Hematopoietic multipotent progenitor cell treated with erythropoietin and hydrocortisone succinate and interleukin-3 and kit ligand, for 8 days (in vitro differentiated cells): ENCODE measurements around the gene STPG1.

Experiments
- DNase-seq: peaks from one replicate; pipeline ENCODE4 v3.0.0-alpha.2; 2015

The STPG1 gene

DNA sequence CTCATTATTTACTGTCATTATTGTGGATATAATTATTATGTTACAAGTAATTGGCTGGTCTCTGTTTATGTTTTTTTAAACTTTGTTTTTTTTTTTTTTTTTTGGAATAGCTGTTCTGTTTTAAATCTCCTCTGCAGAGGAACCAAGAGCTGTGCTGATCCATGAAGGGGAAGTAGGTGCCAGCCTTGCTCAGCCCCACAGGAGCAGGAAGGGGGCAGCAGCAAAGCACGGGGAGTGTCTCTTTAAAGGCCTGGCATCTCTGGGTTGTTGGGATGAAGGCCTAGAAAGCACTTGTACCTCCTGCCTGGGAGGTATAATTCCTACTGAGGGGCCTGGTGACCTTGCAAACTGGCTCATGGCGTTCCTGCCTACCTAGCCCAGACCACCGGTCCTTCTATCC lies 96.9 kb downstream of the STPG1 start:
- no peak for DNase-seq

DNA sequence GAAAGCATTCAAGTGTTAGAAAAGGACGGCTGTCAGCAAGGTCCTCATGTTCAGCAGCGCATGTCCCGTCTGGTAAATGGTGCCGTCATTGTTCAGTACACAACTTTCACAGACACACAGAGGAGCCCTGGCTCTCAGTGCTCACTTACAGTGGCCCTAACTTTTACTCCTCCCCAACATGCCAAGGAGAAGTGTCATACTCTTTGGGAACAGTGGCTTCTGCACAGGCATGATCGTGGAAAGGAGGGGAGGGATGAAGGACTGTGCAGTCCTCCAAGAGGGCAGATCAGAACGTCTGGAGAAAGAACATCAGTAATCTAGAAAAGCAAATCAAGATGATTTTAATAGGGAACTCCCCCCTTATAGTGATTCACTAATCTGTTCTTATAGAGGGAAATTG lies 98.2 kb downstream of the STPG1 start:
- DNase-seq: no peak

DNA sequence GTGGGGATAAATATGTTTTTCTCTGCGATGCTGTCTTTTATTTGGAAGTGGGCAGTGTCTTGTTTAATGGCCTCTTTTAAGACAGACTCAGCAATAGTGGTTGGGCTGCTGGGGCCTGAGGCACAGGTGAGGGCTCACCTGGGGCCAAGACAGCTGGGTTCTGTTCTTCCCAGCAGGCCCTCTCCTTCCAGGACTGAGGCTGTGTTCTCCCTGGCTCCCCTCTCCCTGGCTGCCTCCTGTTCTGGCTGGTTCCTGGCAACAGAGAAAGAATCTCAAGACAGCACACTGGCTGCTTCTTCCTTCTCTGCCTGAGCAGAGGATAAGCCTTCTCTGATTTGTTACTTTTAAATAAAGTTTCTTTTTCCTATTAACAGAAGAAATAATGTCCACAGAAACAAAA lies 101.8 kb downstream of the STPG1 start:
- DNase-seq: no peak

DNA sequence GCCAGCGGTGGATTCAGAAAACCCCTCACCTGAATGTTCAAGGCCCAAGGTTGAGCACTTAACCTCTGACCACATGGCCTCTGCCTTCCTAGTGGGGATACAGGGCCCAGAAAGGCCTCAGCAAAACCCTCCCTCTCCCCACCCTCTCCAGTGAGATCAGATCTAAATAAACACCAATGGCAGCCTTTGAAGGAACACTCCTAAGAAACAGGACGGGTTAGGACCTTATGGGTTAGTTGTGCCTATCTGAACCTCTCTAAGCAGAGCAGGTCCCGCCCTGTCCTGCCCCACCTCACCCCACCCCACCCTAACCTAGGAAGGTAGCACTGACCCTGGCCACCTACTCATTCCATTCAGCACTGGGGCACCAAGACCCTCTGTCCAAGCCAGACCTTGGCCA lies 102.3 kb downstream of the STPG1 start:
- no peak for DNase-seq

DNA sequence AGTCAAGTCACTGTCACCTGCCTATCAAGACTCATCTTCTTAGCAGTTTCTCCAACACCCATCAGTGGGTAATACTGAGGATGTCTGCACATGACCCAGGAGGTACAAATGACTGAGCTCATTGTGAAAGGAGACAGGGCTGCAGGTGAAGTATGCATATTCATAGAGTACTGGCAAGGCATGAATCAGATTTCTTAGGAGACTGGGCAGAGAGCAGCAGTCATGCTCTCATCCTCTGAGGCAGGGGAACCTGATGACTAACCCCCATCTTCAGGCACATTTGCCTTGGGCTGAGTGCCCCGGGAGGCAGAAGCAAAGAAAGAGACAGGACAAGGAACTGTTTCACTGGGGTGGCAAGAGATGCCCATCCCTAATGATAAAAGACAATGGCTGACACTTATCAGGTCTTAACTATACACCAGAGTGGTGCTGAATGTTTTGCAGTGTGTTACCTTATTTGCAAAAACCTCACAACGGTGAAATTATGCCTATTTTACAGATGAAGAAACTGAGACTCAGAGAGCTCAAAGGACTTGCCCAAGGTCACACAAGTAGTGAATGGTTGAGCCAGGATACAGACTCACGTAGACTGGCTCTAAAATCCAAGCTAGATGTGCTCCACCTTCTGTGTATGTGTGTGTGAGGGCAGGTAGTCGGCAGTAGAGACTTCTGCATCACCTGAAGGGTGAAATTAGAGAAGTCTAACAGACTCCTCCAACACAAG lies 103.7 kb downstream of the STPG1 start:
- no peak for DNase-seq

DNA sequence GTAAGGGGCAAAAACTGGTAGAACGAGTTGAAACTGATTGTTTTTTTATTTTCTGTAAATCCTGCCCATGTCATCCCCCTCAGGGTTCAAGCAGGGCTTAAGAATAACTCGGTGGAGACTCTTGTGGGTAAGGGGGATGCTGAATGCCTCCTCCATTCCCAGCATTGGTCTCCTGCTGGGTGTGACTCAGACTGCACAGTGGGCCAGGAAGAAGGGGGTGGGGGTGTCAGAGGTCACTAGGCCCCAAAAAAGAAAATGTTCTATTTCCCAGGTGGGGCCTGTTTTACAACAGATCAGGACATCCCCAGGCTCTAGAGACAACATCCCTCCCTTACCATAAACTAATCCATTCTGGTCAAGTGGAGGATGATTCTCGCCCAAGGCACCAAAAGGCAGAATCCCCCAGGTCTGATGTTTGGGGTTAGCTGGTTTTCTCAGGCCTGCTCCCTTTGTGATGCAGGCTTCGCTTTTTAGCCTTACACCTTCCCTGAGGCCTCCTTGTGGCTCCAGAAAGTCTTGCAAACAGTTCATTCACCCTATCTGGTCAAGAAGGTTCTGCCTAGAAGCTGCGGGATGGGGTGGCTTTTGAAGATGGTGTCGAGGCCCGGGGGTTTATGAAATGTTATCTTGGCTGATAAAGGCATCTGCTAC lies 105.1 kb downstream of the STPG1 start:
- no peak for DNase-seq
